WERI-Rb-1 (cell line): ENCODE results near the gene PABPN1L.
"Not testable (repeated sequence)": the region's sequence is repeated elsewhere in the genome, so short reads cannot be mapped to it uniquely, and the experiment has no call there.

Experiments used
- DNase-seq: peaks from one replicate; pipeline ENCODE4 v3.0.0-alpha.2; 2020
- H3K27ac ChIP-seq: fragments of 250-450 bp; sonication (Bioruptor Pico); 2 replicates; pipeline ENCODE4 v1.5.1; 2020; ENCODE audit warnings: mild to moderate bottlenecking, moderate library complexity
- H3K27me3 ChIP-seq: fragments of 250-450 bp; sonication (Bioruptor Pico); 2 replicates; pipeline ENCODE4 v1.5.1; 2021; ENCODE audit warnings: mild to moderate bottlenecking, low read depth, moderate library complexity; ENCODE audit not compliant: insufficient read depth, severe bottlenecking
- H3K36me3 ChIP-seq: fragments of 250-450 bp; sonication (Bioruptor Pico); 2 replicates; pipeline ENCODE4 v1.5.1; 2020; ENCODE audit warnings: mild to moderate bottlenecking, moderate library complexity
- H3K4me3 ChIP-seq: 2 replicates; pipeline ENCODE4 v1.5.1; 2011; ENCODE audit warnings: low read depth, mild to moderate bottlenecking, control low read depth, low read length
- H3K9me3 ChIP-seq: fragments of 250-450 bp; sonication (Bioruptor Pico); 2 replicates; pipeline ENCODE4 v1.5.1; 2021; ENCODE audit warnings: mild to moderate bottlenecking, moderate library complexity; ENCODE audit not compliant: severe bottlenecking
- CTCF ChIP-seq: IDR thresholded peaks from 2 replicates; pipeline ENCODE4 v1.5.1; 2011; ENCODE audit warnings: low read depth, mild to moderate bottlenecking, control low read depth, inconsistent platforms, low read length

The PABPN1L gene

DNA sequence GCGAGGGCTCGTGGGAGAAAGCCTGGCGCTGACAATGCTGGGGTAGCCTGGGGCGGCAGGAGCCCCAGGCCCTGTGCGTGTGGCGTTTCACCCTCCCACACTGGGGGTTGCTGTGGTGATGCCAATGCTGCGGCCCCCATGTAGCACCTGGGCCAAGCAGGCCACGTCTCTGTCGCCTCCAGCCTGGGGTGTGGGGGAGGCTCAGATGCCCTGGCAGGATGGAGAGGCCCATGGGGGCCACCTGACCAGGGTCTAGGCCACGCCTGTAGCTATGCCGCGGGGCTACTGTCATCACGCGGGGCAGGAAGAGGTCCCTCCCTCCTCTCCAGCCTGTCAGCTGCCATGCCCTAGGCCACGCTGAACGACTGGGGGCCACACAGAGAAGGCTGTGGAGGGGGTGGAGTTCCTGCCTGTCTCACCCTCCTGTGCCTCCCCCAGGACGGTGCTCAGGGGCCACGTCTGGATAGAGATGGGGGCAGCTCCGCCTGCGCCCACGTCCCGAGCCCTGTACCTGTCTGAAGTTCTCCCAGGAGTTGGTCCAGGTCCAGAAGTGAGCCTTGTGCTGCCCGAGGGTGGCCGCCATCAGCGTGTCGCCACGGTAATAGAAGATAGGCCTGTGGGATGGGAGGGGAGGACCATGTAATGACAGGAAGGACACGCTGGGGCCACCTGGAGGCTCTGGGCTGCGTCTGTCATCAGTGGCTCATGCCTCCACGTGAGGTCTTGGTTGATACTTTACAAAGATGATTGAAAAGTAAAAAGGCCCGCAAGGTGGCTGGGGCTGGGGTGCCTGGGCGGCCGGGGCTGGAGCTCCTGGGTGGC is 42.0 kb downstream of the PABPN1L start:
- Histone ChIP-seq H3K9me3 (no peaks in the 10 kb centered on the region), H3K4me3 (no peak overlapping the region), H3K27ac (no peak overlapping the region), H3K27me3 (no peaks in the 10 kb centered on the region), H3K36me3 (no peaks in the 10 kb centered on the region)
- no peak for DNase-seq
- TF ChIP-seq CTCF = no peak

DNA sequence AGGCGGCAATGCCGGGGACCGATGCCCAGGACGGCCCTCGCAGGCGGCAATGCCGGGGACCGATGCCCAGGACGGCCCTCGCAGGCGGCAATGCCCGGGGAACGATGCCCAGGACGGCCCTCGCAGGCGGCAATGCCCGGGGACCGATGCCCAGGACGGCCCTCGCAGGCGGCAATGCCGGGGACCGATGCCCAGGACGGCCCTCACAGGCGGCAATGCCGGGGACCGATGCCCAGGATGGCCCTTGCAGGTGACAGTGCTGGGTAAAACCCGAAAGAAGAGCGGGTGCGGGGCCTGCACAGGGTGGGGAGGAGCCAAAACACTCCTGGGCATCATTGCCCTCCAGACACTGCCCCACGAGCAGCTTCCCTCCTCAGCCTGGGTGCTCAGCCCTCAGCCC is 42.8 kb downstream of the PABPN1L start:
- not testable (repeated sequence) for H3K27ac ChIP-seq, H3K4me3 ChIP-seq, DNase-seq, H3K36me3 ChIP-seq, H3K9me3 ChIP-seq, H3K27me3 ChIP-seq

- Histone ChIP-seq H3K27me3 (no peaks in the 10 kb centered on the region), H3K36me3 (no peaks in the 10 kb centered on the region), H3K27ac (no peak overlapping the region), H3K4me3 (no peak overlapping the region), H3K9me3 (no peaks in the 10 kb centered on the region)
- no peak for DNase-seq
- no peak for TF ChIP-seq CTCF
Observed at GRCh38 chr16:88822281-88823040, 44.0 kb downstream of the PABPN1L start.

DNA sequence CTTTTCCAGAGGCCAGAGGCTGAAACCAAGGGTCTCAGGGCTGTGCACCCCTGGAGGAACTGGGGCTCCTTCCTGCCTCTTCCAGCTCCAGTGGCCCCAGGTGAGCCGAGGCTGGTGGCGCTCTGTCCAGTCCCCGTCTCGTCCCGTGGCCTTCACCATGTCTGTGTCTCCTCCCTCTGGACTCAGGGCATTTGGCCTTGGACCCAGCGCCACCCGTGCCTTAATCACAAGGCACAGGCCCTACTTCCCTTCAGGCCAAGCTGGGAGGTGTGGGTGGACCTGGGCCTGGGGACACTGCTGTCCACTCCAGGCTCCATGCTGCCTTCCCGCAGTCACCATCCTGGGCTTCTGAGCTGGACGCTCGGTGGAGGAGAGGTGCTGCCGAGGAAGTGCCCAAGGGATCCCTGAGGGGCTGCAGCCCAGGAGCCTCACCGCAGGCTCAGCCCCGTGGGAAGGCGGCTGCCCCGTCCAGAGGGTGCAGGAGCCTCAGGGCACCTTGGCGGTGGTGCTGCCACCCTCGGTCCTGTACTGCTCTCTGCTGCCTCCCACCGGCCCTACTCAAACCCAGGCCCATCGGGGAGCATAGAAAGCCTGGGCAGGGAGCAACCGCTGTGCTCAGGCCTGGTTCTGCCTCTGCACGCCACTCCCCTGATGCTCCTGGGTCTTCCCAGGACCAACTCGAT is 45.2 kb downstream of the PABPN1L start:
- no peak overlapping the region for H3K27ac ChIP-seq
- H3K9me3 ChIP-seq = no peaks in the 10 kb centered on the region
- H3K4me3 ChIP-seq = no peak overlapping the region
- TF ChIP-seq CTCF = no peak
- H3K27me3 ChIP-seq = no peaks in the 10 kb centered on the region
- no peak for DNase-seq
- H3K36me3 ChIP-seq = no peaks in the 10 kb centered on the region

- Histone ChIP-seq H3K9me3 (no peaks in the 10 kb centered on the region), H3K4me3 (no peak overlapping the region), H3K36me3 (no peaks in the 10 kb centered on the region), H3K27me3 (no peaks in the 10 kb centered on the region), H3K27ac (no peak overlapping the region)
- no peak for DNase-seq
- TF ChIP-seq CTCF = no peak
Observed at GRCh38 chr16:88820385-88821025, 46.0 kb downstream of the PABPN1L start.

DNA sequence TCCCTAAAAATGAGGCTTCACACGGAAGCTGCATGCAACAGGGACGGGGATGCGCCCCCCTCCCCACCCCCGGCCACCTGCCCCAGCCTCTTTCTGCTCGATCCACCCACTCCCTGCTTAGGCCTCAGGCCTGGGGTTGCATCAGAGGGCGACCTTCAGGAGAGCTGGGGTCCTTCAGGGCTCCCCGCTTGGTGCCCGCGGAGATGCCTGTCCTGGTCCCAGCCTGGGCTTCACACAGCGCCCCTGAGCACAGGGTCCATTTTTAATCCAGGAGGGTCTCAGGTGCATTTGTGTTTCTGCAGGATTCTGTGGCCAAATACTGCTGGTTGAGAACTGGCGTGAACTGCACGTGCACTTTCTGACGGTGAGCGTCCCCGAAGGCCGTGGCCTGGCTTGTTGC is 47.3 kb downstream of the PABPN1L start:
- Histone ChIP-seq H3K36me3 (no peaks in the 10 kb centered on the region), H3K9me3 (no peaks in the 10 kb centered on the region), H3K27ac (no peak overlapping the region), H3K27me3 (no peaks in the 10 kb centered on the region), H3K4me3 (no peak overlapping the region)
- TF ChIP-seq CTCF = no peak
- DNase-seq = no peak
